Neural crest cell (in vitro differentiated cells): ENCODE results near the gene MOB1B. TPM values are rescaled to one million over a fixed set of nuclear protein-coding genes. Genes with fewer than 3 reads are reported as not detected.
"Not testable (repeated sequence)": the region's sequence is repeated elsewhere in the genome, so short reads cannot be mapped to it uniquely, and the experiment has no call there.

Source experiments
- DNase-seq: peaks from one replicate; pipeline ENCODE4 v3.0.0; 2021; ENCODE audit warnings: low read depth, mixed read lengths, low spot score
- H3K27ac Mint-ChIP-seq: one replicate; pipeline ENCODE4 v1.8.0; 2021; ENCODE audit warnings: mild to moderate bottlenecking, mixed read lengths; ENCODE audit not compliant: unreplicated experiment
- H3K27me3 Mint-ChIP-seq: 2 replicates; pipeline ENCODE4 v1.8.0; 2021; ENCODE audit warnings: low read depth, mild to moderate bottlenecking, mixed read lengths
- H3K36me3 Mint-ChIP-seq: 2 replicates; pipeline ENCODE4 v1.8.0; 2021; ENCODE audit warnings: low read depth, mild to moderate bottlenecking, mixed read lengths
- H3K4me1 Mint-ChIP-seq: 2 replicates; pipeline ENCODE4 v1.8.0; 2021; ENCODE audit warnings: mixed read lengths
- H3K4me3 Mint-ChIP-seq: one replicate; pipeline ENCODE4 v1.8.0; 2021; ENCODE audit warnings: mild to moderate bottlenecking, mixed read lengths
- H3K9me3 Mint-ChIP-seq: 2 replicates; pipeline ENCODE4 v1.8.0; 2021; ENCODE audit warnings: mixed read lengths
- CTCF ChIP-seq: fragments of 200-600 bp; sonication (generic); conservative IDR thresholded peaks from 2 replicates; pipeline ENCODE4 v1.5.0; 2021; ENCODE audit warnings: antibody characterized with exemption, mild to moderate bottlenecking
- total RNA-seq: library from RNA; stranded (reverse); gene quantifications from 2 replicates; pipeline ENCODE4 v1.2.1, GENCODE V29; 2021

The MOB1B gene
- total RNA-seq, 1 donor from 2014 or later = 37.2 TPM

DNA sequence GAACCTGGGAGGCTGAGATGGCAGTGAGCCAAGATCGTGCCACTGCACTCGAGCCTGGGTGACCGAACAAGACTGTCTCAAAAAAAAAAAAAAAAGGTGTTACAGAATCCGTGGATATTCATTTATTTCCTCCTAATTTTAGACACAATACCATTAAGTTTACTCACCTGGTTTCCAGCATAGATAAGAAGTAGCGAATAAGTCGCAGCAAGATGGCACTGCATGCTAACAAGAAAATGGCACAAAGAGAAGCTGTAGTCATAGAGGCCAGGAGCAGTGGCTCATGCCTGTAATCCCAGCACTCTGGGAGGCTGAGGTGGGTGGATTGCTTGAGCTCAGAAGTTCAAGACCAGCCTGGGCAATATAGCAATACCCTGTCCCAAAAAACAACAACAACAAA lies 17.0 kb upstream of the MOB1B start:
- Mint-ChIP-seq H3K9me3 (no peaks in the 10 kb centered on the region), H3K27me3 (no peaks in the 10 kb centered on the region), H3K4me1 (no peaks in the 10 kb centered on the region), H3K4me3 (no peak overlapping the region), H3K27ac (no peak overlapping the region), H3K36me3 (no peaks in the 10 kb centered on the region)
- no peak for DNase-seq
- TF ChIP-seq CTCF = no peak

- H3K27me3 Mint-ChIP-seq = no peaks in the 10 kb centered on the region
- no peak for DNase-seq
- peaks cover 2% of the 10 kb centered on the region for H3K9me3 Mint-ChIP-seq
- H3K4me3 Mint-ChIP-seq = no peak overlapping the region
- no peaks in the 10 kb centered on the region for H3K36me3 Mint-ChIP-seq
- peak overlapping the region; percentile 36 for H3K27ac Mint-ChIP-seq
- TF ChIP-seq CTCF = no peak
- H3K4me1 Mint-ChIP-seq = peaks cover 27% of the 10 kb centered on the region
Measured at GRCh38 chr4:70892086-70892769, 9.9 kb upstream of the MOB1B start.

DNA sequence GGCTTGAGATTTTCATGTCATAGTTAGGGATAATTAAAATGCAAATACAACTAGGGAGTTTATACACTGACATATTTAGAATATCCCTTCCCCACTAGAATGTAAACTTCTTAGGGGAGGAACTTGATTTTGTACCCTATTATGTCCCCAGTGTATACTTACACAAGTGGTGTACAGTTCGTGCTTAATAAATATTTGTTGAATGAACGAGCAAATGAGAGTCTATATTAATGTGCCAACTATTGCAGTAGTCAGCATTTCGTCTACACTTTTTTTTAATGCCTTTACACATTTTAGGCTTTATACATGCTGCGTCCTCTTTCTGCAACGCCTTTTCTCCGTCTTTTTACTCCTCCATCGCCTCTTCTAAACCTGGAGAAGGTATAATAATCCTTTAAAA lies 8.4 kb upstream of the MOB1B start:
- DNase-seq = no peak
- Mint-ChIP-seq H3K4me3 (no peak overlapping the region), H3K36me3 (no peaks in the 10 kb centered on the region), H3K27me3 (no peaks in the 10 kb centered on the region), H3K27ac (no peak overlapping the region), H3K9me3 (peaks cover 2% of the 10 kb centered on the region), H3K4me1 (peaks cover 27% of the 10 kb centered on the region)
- TF ChIP-seq CTCF = no peak

DNA sequence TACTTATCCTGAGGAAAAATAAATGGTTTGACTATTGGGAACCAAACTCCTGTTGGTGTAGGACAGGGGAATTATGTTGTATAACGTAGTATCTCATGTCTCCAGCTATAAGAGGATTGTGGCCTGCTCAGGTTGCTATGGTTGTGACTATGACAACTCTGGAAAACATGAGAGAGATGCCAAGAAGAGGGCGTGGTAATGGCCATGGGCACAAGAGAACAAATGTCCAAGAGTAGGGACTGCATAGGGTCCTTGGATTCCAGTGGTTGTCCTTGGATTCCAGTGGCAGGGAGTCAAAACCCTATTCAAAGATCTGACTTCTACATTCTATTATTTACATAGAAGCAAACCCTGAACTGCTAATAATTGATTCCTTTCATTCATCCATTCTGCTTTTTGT lies 6.8 kb upstream of the MOB1B start:
- Mint-ChIP-seq H3K36me3 (no peaks in the 10 kb centered on the region), H3K4me1 (peaks cover 31% of the 10 kb centered on the region), H3K27ac (peak overlapping the region; percentile 37), H3K9me3 (peaks cover 2% of the 10 kb centered on the region), H3K27me3 (no peaks in the 10 kb centered on the region), H3K4me3 (peak overlapping the region; percentile 60)
- DNase-seq = peak; percentile 8
- no peak for TF ChIP-seq CTCF

DNA sequence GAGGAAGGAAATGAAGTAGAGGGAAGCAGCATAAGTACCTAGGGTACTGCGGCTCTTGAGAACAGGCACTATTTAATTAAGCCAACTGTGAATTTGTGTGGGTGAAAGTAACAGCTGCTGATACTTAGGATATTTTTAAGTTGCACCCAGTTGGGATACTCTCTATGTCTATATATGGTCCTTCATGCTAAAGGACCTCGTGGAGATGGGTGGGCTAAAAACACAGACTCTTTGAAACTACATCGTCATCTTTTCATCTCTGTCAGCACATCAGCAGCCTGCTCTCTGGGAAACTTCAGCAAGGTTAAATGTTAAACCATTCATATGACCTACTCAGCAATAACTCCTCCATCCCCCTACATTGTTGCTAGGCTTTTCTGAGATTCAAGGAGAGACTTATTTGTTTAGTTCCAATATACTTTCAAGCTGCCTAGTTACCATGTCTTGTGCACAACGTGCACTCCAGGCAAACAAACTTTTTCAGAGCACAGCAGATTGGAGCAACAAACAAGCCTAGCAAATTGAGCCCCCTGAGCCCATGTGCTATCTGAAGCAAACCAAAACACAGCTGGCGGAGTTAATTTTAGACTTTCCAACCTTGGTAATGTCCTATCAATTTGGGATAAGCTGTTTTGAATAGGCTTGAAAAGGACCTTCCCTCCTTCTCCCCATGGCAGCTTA lies 6.2 kb upstream of the MOB1B start:
- Mint-ChIP-seq H3K4me3 (peak overlapping the region; percentile 60), H3K9me3 (peaks cover 2% of the 10 kb centered on the region), H3K36me3 (no peaks in the 10 kb centered on the region), H3K4me1 (peaks cover 31% of the 10 kb centered on the region), H3K27me3 (no peaks in the 10 kb centered on the region), H3K27ac (peak overlapping the region; percentile 37)
- no peak for TF ChIP-seq CTCF
- no peak for DNase-seq

DNA sequence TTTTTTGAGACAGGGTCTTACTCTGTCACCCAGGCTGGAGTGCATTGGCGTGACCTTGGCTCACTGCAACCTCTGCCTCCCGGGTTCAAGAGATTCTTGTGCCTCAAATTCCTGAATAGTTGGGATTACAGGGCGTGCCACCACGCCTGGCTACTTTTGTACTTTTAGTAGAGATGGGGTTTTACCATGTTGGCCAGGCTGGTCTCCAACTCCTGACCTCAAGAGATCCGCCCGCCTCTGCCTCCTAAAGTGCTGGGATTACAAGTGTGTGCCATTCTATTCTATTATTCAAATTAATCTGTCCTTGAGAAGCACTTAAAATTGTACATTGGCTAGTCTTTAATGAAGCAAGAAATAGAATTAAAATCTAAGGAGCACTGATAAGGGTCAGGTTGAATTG lies 3.6 kb upstream of the MOB1B start:
- not testable (repeated sequence) for DNase-seq, H3K27ac Mint-ChIP-seq, H3K27me3 Mint-ChIP-seq, H3K36me3 Mint-ChIP-seq, H3K4me3 Mint-ChIP-seq, H3K9me3 Mint-ChIP-seq
- H3K4me1 Mint-ChIP-seq = peaks cover 43% of the 10 kb centered on the region
